GM18519 (cell line): ENCODE data around the gene HLF.

Experiments used
- ATAC-seq: cut with Tn5 transposase; IDR thresholded peaks from one replicate; pipeline ENCODE4 v1.9.1; 2021; ENCODE audit warnings: mild to moderate bottlenecking, moderate library complexity; ENCODE audit not compliant: unreplicated experiment, low FRiP score

Gene HLF, protein sequence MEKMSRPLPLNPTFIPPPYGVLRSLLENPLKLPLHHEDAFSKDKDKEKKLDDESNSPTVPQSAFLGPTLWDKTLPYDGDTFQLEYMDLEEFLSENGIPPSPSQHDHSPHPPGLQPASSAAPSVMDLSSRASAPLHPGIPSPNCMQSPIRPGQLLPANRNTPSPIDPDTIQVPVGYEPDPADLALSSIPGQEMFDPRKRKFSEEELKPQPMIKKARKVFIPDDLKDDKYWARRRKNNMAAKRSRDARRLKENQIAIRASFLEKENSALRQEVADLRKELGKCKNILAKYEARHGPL

DNA sequence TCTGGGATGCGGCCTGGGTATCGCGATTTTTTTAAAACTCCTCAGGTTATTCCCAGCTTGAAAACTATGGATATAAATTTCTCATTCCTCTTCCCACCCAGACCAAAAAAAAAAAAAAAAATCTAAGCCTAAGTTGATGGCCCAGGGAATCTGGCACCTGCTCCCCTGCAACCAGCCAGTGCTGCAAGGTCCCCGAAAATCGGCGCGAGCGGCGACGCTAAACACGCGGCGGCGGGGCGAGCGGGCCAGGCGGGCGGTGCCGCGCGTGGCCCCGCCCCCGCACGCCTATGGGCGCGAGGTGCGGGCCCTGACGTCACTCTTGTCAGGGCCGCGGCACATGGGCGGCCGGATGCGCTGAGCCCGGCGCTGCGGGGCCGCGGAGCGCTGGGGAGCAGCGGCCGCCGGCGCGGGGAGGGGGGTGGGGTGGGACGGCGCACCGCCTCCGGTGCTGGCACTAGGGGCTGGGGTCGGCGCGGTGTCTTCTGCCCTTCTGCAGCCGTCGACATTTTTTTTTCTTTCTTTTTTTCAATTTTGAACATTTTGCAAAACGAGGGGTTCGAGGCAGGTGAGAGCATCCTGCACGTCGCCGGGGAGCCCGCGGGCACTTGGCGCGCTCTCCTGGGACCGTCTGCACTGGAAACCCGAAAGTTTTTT, at the start of gene HLF:
Gene HLF (plus strand): TSS at position 316 of the 654 bp plus-strand sequence. CDS start 525 bp downstream, outside the sequence.
- peak; percentile 88 for ATAC-seq

DNA sequence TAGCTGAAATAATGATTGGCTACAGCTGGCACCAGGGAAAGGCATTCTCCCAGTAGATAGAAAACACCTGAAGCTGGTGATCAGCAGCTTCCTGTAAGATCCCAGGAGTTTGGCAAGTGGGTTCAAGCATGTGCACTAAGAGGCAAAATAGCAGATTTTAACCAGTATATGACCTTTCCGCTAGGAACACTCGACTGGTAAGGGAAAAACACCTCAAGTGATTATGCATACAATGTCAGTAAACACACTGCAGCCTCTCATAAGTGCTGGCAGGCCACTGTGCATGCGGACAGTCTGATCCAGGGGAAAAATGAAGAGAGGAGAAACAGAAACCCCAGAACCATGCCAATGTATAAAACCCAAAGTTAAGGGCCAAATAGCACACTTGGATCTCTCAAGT, 49.0 kb upstream of the HLF start:
- no peak for ATAC-seq

DNA sequence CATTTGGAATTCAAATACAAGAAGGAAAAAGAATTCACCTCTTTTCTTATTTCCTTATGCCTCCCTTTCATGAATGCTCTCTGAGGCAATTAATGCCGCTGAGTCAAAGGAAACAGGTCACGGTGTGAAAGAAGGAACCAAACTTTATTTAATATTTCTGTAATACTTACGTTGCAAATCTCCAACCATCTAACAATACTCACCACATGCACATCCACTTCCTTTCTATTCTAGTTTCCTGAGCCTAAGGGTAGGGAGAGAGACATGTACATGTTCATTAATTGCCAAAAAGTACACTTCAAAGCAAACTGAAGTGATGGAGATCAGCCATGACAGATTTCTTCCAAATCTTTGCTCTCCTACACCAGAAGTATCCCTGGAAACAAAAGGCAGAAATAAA, 47.9 kb upstream of the HLF start:
- ATAC-seq = no peak

DNA sequence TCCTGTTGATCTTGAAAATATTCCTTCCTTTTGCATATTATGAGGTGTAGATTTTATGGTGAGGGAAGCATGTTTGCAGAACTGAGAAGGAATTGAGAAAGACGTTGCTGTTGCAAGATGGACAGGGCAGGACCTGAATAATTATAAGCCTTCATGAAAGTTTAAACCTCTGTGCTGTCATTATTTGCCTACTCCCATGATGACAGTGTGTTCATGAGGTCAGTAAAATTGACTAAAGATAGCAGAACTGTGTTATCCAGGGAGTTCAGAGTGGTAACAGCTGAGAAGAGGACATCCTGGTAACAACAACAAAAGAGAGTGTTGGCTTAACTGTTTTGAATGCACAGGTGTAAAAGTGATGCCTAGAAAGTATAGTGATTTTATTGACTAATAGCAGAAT, 45.3 kb upstream of the HLF start:
- ATAC-seq = no peak

DNA sequence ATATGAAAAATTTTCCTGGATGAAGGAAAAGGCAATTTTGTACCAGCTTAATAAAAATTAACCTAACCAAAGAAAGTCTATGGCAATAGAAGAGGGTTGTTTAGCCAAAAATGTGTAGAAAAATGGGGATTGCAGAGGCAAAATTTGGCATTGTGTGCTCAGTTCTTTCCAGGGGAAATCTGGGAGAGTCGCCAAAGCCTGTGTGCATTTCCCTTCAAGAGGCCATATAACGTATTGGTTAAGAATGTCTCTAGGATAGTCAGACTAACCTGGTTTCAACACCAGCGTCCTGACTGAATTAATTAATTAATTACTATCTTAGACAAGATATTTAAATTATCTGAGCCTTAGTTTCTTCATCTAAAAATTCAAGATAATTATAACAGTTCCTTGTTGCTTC, 44.8 kb upstream of the HLF start:
- no peak for ATAC-seq

DNA sequence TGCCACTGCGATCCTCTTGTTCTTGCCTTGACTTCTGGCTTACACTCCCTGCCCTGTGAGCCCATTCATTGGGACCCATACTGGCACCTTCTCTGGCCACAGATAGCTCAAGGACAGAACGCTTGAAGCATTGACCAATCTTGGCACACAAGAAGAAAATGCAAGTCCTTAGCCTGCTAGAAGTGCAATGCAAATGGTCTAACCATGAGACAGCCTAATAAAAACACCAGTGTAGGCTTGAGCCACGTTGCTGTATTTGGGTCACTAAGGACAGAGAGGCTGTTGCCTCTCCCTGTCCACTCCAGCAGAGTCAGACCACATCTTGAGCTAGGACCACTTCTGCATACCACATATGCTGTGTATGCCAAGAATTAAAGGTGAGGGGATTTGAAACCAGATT, 41.2 kb upstream of the HLF start:
- no peak for ATAC-seq

DNA sequence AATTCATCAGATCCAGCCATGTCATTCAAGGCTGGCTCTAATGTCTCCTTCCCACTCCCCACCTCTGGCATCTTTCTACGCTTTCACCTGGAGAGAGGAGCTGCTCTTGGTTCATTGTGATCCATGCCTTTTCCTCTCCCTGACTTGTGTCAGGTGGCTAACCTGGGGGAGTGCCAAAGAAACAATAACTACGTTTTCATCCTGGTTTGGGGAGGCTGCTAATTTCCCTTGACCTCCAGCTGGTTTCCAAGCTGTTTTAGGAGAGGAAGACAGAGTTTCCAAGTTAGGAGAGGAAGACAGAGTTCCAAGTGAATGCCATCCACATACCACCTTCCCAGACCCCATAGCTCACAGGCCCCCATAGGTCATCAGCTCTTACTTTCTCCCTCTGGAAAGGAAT, 40.0 kb upstream of the HLF start:
- ATAC-seq = no peak

DNA sequence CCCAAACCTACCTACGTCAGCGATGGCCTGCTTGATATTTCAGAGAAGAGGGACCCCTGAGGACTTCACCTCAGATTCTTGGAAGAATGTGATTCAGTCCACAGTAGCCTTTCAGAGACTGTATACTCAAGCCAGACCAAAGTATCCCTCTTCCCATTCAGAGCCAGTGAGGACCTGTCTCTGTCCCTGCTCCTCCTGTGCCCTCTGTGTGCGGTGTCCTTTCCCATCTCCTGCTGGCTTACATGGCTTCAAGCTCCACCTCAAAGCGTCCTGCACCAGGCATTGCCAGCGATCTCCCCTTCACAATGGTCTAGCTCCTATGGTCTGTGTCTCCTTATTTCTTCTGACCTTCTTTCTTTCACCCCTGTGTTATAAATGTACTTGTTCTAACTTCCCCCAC, 39.5 kb upstream of the HLF start:
- ATAC-seq = no peak

DNA sequence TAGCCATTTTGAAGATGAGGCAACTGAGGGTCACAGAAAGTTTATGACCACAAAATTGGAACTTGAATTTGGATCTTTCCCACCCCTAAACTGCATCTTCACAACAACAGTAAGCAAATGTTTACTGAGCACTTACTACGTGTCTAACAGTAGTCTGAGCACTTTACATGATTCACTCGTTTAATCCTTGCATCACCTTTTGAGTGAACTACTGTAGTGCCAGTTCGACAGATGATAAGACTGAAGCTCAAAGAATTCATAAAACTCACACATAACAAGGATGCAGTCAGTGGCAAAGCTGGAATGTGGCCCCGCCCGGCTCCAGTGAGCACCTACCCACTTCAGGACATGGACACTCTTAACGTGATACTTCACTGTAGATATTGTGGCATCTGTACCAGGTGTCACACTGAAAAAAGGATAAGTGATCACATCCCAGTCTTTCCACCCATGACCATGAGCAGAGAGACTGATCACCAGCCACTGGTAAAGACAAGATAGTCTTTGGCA, 36.0 kb upstream of the HLF start:
- ATAC-seq = no peak

DNA sequence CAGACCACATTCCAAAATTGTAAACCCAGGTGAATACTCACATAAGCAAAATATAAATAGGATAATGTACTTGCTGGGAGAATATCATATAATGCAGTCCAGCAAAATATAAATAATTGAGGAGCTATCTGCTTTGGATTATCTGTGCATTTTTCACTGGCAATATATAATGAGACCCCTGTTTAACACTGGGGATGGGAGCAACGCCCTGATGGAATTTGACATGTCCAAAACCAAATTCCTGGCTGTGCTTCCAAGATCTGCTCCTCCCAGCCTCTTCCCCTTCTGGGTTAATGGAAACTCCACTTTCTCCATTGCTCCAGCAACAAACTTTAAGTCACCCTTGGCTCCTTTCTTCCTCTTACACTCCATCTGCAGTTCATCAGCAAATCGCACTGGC, 35.5 kb upstream of the HLF start:
- no peak for ATAC-seq

DNA sequence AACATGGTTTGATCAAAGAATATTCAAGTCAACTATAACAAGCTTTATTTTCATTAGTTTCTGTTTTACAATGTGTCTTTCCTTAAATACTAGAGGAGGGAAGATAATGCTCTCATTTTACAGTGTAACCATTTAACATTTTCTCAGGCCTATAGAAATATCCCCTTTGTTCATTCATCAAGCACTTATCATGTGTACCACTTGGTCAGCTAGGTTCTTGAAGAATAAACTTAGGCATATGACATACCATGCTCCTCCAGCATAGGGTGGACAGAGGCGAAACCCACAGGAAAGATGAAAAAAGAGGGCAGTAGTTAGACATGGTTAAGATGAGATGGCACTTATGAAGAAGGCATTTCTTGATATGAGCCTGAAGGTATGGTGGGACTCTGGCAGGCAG, 34.0 kb upstream of the HLF start:
- no peak for ATAC-seq

DNA sequence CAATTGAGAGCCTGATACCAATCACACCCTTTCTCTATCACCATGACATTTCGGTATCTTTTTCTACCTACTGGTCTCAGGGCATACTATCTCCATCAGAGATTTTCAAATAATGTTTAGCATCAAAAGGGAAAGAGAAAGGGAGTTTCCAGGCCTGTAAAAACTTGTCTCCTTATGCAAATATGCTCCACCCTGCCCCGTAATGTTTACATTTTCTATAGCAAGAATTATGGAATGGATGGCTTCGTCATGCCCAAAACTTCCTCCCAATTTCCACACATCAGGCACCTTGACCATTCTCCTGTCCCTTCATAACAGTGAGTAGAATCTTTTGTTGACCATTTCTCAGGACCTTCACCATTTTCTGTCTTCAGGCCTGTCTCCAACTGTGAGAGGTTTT, 30.9 kb upstream of the HLF start:
- no peak for ATAC-seq

DNA sequence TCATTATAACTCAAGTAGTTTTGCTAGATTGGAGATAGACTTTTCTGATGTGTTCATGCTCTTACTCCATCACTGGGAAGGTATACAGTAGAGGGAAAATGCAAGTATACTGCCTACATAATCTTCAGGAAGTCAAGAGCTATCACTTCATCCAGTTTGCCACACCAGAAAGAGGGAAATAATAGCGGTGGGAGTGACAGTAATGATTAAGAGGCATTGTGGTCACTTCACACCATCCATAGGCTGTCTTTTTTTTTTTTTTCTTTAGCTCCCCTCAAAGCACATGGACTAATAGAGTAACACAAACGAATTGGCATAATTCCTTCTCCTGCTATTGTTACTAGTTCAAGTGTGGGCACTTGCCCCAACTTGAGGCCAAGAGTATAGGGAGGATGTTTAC, 28.4 kb upstream of the HLF start:
- ATAC-seq = no peak

DNA sequence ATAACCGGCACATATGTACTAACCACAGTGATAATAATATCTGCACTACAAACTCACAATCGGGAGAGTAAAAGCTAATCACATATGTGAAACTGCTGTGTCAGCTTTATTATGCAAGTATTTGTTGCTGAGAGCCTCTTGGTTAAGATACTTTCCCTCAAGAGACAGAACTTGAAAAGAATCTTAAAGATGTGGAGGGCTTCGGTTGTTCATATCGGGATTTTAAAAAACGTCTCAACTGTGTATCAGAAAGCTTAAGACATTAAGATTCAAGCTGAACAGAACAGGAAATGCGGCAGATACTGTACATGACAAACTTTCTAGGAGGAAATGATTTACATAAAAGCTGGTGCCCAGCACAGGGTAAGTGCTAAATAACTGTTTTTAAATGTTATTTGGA, 27.5 kb upstream of the HLF start:
- no peak for ATAC-seq

DNA sequence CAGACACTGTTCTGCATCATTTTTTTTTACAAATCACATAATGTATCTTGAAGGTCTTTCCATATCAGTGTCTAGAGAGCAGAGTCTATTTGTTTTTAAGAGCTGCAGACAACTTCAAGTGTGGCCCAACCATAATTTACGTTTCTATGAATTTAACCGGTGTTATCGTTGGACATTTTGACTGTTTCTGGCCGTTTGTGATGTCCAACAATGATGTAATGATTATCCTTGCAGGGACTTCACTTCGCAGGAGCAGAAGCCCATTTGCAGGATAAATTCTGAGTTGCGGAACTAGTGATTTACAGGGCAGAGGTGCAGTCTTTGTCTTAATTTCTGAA, 26.9 kb upstream of the HLF start:
- no peak for ATAC-seq

DNA sequence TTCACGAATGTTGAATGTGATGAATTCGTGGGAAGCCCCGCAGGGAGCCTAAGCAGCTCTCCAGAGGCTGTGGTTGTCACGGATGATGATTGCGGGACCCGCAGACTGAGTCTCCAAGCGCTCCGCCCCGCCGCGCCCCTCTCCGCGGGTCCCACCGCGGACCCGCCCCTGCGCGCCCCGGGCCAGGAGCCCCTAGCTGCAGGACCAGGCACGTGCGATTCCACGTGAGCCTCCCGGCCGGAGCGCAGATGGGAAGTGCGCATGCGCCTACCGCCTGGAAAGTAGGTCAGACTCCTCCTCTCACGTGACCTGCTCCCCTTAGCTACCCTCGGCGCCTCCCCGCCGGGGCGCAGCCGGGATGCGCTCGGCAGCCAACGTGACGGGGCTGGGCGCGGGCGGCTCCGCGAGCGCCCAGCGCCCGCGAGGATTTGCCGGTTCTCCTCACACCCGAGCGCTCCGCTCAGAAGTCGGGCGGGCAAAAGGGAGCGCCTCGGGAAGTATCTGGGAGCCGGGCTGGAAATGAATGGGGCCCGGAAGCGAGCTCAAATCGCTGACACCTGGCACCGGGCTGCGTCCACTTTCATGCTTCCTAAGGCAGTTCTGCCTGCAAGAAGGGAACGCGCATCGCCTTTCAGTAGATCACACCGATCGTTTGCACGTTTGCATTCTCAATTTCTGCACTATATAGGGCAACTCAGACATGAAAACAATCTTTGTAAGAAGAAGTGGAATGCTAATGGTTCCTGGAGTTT, 26.4 kb upstream of the HLF start:
- ATAC-seq = peak; percentile 79

DNA sequence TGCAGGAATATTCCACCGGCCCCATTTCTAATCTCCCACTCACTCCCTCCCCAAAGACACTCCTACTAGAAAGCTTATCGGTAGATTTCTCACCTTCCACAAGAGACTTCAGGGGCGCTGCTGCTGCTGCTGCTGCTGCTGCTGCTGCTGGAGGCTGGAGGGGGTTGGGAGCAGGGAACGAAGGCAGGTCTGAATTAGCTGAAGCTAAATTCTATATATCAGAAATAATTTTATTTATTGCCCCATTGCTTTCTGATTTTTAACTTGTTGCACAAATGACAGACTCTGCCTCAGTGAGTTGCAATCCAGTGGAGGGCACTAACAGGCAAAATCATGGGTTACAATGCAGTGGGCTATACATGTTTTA, 25.8 kb upstream of the HLF start:
- no peak for ATAC-seq

DNA sequence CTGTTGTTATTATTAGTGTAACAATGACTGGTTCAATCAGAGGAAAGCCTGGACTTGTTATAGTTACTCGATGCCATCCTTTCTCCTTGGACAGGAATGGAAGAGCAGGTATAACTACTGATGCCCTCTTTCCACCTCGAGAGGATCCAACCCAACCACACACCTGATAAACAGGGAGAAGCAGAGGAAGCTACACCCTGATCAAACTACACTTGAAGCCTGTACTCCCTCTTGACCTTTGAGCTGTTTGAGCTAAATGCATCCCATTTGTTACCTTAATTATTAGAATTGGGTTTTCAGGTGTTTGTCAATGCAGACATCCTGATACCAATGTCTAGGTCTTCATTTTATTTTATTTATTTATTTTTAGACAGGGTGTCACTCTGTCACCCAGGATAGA, 23.7 kb upstream of the HLF start:
- no peak for ATAC-seq

DNA sequence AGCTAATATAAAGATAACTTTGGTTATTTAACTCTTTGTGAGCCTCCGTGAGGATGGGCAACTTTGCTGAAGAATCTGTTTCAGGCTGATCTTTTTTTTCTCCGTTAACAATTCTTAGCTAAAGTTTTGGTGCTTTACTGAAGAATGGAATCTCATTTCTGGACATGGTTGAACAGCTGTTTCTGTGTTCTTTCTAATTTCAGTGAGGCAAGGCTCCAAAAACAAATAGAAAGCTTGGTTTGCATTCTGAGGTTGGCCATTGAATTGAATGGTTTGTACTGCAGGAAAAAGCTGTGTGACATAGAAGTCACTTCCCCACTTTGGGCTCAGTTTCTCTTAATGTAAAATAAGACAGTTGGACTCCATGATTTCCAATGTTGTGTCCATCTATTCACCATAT, 22.3 kb upstream of the HLF start:
- no peak for ATAC-seq

DNA sequence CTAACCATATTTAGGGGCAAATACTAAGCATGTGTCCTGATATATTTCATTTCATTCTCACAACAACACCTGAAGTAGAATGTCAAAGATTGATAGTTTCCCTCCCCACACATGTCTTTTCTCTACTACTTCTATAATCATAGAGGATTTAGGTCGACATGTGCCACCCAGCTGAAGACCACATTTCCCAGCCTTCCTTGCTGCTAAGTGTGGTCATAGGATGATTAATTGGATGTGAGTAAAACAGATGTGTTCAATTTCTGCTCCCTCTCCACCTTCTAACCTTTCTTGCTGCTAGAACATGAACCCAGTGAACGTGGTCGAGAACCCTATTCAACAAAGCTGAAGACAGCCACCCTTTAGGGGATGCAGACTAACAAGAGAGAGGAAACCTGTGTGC, 18.8 kb upstream of the HLF start:
- no peak for ATAC-seq

DNA sequence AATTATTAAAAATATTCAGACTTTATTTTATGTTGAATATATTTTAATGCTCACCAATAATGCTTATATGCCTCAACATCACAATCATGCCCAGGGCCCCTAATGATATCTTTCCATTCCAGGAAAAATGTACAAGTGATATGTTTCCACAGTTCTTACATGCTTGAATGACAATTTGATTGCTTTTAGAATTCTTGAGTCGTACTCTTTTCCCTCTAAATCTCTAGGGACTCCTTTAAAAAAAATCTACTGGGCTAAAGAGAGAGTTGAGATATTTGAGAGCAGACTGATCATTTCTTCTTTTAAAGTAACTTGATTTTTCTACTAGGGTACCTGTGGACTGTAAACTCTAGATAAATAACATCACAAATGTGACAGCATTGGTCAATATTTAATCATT, 18.2 kb upstream of the HLF start:
- no peak for ATAC-seq

DNA sequence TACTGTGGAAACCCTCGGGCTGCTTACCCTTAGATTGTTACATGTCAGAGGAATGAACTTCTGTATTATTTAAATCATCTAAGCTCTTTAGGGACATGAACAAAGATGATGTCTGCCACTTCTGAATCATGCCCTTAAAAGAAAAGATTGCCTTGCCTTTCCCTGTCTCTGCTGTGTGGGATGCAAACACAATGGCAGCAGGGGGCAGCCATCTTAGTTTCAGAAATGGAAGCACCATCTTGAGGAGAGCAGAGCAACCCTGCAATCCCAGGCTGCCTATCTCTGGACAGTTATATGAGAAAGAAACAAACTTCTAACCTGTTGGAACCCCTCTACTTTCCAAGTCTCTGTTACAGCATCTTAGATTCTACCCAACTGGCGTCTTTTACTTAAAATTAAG, 16.7 kb upstream of the HLF start:
- ATAC-seq = no peak
